Hematopoietic multipotent progenitor cell treated with erythropoietin and hydrocortisone succinate and interleukin-3 and kit ligand, for 17 days (in vitro differentiated cells): ENCODE measurements around the gene SORCS2.

Experiments used
- DNase-seq: peaks from one replicate; pipeline ENCODE4 v3.0.0-alpha.2; 2015; ENCODE audit warnings: low spot score

Gene SORCS2

DNA sequence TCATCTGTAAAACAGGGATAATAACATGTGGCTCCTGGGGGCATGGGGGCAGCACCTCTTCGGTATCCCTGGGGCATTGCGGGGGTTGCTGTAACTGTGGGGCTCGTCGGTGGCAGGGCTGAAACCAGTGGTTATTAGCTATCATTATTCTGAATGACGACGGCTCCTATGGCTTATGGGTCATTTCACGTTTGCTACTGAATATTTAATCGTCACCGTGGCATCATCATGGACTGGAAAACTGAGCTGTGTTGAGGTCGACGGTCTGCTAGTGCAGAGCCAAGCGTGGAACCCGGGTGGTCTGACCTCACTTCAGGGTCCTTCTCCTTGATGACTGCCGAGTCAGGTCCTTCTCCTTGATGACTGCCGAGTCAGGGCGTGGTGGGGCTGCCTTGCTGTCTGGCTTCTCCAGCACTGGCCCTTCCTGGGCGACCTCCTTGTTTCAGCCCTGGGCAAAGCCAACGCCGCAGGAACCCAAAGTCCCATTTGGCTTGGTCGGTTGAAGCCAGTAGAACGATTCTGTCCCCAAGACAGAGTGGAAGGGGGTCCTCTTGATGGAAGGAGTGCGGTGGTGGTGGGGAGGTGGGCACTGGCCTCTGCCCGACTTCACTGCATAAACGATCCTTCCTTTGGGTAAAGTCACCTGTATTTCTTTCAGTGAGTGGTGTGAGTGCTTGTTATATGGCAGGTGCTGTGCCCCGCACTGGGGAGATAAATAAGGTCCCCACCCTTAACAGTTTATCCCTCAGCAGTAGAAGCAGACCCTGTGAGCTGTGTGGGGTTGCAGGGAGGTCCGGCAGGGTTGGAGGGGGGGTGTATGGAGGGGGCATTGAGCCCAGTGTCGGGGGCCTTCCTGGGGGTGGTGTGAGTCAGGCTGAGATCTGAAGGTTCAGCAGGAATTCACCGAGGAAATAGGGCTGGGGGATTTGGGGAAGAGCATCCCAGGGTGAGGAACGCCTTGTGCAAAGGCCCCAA, 201.6 kb downstream of the SORCS2 start:
- no peak for DNase-seq

DNA sequence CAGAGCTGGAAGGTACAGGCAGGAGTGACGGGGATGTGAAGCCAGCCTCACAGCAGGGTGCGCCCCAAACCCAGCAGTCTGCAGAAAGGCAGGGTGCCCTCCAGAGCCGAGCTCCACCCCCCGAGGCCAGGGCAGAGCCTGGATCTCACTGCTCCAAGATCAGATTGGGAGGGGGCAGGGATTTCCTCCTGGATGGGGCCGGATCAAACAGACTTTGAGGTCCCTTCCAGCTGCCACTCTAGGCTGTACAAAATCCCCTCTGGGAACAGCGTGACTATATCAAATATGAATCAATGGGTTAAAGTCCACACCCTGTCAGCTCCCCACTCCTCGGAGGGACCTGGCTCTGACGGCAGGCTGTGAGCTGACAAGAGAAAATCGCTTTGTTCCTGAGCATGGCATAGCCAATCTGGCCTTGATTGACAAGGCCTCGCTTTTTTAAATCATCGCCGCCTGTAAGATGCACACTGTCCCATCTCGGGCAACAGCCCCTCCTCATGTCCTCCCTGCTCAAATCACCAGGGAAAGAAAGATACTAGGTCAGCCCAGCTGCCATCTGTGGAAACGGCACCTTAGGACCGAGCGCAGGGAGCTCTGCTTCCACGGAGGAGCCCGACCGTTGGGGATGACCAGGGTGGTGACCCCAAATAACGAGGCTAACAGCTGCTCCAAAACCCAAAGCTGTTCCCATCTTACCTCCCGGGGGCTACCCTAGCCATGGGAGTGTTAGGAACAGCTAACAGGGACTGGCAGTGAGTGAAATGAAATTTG, 202.5 kb downstream of the SORCS2 start:
- no peak for DNase-seq

DNA sequence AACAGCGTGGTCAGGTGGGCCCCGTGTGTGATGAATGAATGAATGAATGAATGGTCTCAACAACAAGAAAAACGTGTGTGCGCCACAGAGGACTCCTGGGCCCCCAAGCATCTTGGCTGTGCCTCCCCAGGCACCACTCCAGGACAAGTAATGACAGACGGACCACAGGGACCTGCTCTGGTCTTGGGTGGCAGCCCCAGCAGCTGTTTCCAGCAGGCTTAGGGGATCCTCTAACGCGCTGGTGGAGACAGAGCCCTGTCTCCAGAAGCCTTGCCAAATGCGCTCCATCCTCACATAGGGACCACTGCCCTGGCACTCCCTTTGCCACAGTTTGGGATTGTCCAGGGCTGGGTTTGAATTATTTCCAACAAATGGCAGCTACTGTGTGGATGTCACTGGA, 203.3 kb downstream of the SORCS2 start:
- DNase-seq = no peak

DNA sequence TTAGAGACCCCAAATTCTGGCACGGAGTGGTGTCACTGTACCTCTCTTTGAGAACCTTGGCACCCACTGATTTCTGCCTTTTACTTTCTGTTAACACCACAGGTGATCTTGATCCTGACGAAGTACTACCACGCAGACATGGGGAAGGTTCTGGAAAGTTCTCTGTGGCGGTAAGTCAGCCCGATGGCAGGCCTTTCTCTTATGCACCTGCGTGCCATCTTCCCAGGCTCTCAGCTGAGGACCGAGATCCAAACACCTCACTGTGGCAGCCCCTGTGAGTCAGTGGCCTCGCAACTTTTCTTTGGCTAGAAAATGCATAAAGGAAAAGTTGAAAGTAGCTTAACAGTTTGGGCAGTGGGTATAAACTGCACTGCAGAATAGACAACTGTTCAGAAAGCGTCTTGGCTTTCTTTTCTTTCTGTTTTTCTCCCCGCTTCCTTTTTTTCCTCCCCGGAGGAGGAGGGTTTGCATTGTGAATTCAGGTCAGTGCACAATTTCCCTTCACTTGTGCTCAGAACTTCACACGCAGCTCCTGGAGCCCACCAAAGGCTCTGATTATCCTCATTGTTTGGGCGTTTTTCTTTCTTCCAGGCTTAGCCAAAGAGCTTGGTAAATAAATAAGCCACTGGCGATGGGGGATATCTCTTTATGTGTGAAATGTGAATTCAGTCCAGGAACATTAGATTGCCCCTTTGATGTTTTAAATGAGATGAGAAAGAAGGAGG, 204.0 kb downstream of the SORCS2 start:
- DNase-seq = no peak

DNA sequence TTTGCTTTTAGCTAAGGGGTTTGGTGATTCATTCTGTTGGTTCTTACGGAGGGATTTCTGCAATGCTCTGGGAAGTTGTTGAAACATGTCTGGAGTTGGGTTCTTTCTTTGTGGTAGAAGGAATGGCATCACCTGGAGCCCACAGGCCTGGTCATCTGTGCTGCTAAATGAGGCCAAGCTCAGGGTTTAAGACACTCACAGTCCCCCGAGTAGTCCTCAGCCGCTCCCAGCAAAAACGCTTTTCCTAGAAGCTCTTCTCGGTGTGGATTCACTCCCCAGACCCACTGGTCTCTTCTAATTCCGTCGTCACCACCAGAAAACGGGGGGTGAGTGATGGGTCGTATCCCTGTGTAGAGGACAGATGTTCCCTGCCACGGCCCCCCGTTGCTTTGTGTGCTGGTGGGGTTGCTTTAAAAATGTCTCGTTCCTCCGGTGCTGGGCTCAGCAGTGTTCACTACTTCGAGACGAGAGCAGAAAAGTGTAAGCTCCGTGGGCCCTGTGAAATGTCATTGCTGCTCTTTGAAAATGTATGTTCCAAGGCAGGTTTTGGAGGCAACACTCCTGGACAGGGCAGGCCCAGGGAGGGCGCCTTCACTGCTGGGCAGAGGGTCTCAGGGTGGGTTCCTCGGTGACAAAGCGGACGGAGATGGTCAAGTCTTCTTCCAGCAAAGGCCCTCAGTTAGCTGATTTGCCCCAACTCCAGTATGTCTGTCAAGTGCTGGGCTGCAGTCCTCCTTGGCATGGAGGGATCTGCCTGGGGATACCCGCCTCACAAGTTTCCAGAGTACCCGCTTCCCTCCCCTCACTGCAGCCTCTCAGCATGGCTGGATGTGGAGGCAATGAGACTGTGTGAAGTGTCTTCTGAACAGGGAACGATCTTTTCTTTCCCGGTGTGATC, 205.1 kb downstream of the SORCS2 start:
- no peak for DNase-seq

DNA sequence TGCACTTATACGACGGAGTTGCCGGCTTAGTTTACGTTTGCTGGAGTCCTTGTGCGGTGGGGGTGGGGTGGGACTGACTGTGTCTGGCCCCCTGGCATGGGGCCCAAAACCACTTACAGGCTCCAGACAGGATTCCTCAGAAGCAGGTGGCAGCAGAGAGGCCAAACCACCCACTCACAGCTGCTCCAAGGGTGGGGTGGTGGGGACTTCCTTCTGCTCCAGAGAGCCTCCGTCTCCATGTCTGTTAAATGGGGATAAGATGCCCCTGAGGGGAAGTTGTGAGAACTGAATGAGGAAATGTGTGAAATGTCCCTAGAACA, 205.7 kb downstream of the SORCS2 start:
- no peak for DNase-seq

DNA sequence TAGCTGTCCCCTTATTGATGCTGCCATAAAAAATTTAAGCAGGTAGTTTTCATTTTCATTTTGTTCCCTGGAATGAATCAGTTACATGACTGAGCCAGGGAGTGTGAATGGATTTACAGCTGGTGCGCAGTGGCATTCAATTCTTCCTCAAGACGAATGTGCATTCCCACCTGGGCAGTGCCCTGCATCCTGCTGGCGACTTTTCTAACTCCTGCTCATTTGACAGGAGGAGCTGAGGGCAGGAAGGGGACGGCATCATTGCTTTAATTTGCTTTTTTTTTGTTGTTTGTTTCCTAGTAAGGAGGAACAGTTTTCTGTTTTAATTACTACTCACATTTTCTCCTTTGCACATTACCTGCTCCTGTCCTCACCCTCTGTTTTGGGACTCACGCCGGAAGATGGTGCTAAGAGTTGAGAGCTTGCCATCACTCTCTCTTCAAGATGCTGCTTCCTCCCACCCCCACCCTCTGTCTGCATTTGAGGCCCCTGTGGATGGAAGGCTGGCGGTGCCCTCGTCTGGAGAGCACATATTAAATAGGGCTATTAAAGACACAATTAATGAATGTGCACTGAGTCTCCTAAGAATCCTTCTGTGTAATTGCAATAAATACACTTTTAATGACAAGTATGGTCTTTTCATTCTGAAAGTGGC, 206.6 kb downstream of the SORCS2 start:
- no peak for DNase-seq

DNA sequence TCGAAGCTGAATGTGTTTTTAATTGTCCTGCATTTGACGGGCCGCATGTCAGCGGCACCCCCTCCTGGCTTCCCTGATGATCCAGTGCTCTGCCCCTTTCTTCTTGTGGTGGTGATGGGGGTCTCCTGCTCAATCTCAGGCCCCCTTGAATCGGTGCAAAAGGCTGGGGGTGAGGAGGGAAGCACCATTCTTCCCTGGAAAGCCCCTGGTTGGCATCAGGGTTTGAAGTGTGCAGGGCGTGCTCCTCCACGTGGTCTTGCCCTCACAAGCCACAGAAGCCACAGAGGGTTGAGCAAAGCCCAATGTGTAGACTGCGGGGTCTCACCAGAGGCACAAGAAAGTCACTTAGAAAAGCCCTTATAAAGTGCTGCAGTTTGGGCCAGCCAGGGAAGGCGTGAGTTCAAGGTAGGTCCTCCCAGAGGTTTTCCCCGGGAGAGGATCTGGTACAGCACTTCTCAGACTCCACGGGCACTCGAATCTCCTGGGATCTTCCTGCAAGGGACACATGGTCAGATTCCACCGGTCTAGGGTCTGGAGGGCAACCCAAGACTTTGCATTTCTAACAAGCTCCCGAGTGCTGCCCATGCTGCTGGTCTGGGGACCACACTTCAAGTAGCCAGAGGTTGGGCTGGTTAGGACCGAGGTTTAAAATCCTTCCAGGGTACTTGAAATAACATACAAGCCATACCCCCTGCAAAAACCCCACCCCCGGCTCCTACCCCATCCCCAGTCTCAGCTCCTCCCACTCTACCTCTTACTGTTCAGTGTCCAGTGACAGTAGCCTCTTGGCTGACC, 207.3 kb downstream of the SORCS2 start:
- DNase-seq = no peak

DNA sequence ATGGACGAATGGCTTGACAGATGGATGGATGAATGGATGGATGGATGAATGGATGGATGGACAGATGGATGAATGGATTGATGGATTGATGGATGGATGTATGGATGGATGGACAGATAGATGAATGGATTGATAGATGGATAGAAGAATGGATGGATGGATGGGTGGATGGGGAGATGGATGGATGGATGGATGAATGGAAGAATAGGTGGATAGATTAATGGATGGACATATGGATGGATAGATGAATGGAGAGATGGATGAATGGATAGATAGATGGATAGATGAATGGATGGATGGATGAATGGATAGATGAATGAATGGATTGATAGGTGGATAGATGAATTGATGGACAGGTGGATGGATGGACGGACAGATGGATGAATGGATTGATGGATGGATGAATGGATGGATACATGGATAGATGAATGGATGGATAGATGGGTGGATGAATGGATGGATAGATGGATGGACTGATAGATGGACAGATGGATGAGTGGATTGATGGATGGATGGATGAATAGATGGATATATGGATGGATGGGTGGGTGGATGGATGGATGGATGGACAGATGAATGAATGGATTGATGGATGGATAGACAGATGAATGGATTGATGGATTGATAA, 208.4 kb downstream of the SORCS2 start:
- DNase-seq = no peak

DNA sequence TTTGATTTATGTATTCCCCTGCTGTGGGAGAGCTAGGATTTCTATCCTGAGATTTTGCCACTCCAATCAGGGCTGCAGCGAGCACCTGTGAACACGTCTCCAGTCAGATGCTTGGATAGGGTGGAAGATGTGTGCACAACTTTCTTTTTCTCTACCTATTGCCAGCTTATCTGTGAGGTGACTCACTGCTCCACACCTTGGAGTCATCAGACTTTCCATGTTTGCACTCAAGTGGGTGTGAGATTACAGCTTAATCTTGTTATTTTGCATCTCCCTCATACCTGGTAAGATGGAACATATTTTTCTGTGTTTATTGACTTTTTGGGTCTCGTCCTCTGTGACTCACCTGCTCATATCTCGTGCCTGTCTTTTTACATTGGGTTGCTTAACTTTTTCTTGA, 210.2 kb downstream of the SORCS2 start:
- DNase-seq = no peak

DNA sequence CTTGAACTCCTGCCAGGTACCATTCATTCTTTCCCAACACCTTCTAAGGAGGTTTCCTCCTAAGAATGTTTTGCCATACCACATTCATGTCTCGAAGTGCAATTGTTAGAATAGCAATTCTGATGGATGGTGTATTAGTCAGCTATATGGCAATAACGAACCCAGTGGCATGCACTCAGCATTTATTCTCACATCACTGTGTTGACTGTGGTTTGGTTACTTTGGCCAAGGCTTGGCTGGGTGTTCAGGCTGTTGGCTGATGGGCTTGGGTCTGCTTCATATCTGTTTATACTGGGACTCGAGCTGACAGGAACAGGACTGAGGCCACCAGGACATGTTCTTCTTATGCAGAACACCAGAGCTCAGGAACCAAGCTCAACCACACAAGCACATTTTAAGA, 210.7 kb downstream of the SORCS2 start:
- no peak for DNase-seq

DNA sequence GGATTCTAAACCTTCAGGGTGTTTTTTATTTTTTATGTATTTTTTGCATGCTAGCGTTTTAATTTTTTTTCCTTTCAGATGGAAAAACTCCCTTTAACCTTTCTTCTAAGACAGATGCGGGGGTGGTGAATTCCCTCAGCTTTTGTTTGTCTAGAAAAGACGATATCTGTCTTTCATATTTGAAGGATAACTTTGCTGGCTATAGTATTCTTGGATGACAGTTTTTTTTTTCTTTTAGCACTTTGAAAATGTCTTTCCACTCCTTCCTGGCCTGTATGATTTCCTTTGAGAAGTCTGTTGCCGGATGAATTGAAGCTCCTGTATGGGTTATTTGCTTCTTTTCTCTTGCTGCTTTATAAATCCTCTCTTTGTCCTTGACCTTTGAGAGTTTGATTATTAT, 215.8 kb downstream of the SORCS2 start:
- DNase-seq = no peak

DNA sequence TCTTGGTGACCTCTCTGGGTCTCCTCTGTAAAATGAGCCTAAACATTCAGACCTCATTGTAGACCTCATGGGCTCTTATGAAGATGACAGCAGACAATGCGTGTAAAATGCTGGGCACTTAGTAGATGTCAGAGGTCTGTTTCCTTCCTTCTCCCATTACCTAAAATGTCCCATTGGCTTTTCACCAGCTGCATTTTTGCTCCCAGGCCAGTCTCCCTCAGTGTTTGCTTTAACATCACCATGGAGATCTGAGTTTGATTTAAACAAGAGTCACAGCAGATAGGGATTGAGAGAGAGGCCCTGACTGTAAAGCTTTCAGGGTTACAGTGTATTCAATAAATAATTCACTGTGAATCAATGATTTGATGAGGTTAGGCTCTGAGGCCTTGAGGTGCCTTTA, 218.1 kb downstream of the SORCS2 start:
- no peak for DNase-seq

DNA sequence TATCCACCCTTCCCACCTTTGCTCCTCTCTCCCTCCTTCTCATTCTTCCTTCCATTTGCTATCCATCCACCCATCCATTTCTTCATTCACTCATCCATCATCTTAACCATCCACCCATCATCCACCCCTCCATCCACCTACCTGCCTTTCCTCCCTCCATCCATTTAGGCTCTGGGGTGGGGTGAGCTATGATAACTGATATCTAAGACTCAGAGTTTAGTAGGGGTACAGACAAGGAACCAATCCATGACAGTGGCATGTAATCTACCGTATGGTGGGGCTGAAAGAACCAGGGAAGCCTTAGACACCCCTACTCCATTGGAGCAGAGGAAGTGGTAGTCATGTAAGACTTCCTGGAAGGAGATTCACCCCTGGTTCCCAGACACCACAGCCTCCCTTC, 219.2 kb downstream of the SORCS2 start:
- no peak for DNase-seq

DNA sequence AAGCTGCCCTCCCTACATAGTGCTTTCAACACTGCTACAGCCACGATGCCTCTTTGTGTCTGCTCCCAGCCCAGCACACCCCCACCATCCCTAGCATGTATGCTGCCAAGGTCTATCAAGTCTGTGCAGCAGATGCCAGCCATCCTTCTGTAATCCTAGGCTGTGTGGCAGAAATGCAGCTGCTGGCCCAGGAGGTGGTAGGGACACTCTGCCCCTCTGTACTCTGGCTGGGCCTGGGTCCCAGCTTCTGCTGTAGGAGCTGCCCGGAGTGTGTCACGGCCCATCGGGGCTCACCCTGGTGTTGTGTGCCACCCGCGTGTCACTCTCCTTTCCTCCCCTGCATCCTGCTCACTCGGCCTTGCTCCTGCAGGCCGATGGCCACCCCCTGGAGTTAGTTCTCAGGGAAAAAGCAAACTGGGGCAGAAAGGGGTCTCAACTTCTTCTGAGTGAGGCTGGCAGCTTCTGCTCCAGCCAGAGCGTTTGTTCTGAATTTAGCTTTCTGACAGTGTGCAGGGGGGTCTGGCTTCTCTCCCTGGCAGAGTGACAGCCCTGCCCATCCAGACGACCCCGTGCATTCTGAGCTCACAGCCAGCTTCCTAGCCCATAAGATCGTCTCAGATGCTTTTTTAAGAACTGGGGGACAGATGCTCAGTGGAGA, 219.7 kb downstream of the SORCS2 start:
- no peak for DNase-seq

DNA sequence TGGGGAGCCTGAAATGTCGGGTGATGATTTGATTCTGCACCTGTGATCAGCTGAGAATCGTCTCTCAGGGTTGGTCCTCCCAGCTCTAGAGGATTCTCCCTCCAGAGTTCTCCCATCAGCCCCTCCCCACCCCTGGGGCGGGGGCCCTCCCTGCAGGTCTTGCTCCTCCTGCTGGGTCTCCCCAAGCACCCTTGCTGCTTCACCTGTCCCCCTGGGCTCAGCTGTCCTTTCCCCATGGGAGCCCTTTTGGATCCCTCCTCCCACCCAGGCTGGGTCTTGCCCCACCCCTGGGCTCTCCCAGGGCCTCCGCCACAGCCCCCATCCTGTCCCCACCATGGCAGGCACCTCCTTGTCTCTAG, 220.2 kb downstream of the SORCS2 start:
- no peak for DNase-seq

DNA sequence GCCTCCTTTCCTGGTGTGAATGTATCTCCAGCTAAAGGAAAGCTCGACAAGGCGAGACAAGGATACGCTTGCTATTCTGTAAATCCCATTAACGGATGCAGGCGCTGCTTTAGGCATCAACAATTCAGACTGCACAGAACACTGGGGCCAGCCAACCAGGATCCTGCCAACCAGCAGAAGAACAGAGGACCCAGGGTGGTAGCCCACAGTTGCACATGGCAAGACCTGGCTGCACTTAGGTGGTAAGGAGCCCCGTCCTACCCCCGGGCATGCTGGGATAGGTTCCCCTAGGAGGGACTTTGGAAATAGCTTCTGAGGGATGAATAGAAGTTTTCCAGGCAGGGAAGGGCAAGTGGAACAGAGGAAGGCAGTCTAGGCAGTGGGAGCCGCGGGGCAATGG, 221.7 kb downstream of the SORCS2 start:
- no peak for DNase-seq

DNA sequence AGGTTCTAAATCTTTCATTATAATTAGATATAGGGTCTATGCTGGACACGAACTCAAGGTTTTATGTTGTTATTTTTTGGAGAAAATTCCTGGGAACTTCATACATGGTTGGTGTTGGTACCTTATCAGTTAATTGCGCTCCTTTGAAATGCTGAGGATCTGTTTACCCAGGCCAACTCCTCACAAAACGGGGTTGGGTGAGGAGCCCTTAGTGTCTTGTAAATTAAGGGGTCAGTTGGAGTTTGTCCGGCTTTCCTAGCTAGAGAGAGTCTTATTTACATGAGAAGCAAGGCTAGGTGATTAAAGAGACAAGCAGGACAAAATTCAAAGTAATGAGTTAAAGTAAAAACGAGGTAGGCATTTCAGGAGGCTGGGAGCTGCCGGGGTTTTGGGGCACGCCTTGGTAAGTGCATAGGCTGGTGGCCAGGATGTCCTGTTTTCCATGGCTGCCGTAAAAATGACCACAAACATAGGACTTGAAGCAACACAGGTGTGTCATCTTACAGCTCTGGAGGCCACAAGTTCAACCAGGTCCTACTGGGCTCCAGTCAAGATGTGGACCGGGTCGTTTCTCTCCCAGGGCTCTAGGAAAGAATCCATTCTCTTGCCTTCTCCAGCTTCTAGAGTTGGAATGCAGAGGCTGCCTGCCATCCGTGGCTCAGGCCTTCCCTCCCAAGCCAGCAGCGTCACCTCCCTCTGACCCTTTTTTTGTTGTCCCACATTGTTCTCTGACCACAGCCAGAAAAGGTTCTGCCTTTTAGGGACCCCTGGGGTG, 222.6 kb downstream of the SORCS2 start:
- no peak for DNase-seq
